ENCODE data around the gene MCF2L. TPM values are rescaled to one million over a fixed set of nuclear protein-coding genes. Genes with fewer than 3 reads are reported as not detected.

The MCF2L gene
- total RNA-seq, 1 donor from 2014 or later, result 64.1 TPM

DNA sequence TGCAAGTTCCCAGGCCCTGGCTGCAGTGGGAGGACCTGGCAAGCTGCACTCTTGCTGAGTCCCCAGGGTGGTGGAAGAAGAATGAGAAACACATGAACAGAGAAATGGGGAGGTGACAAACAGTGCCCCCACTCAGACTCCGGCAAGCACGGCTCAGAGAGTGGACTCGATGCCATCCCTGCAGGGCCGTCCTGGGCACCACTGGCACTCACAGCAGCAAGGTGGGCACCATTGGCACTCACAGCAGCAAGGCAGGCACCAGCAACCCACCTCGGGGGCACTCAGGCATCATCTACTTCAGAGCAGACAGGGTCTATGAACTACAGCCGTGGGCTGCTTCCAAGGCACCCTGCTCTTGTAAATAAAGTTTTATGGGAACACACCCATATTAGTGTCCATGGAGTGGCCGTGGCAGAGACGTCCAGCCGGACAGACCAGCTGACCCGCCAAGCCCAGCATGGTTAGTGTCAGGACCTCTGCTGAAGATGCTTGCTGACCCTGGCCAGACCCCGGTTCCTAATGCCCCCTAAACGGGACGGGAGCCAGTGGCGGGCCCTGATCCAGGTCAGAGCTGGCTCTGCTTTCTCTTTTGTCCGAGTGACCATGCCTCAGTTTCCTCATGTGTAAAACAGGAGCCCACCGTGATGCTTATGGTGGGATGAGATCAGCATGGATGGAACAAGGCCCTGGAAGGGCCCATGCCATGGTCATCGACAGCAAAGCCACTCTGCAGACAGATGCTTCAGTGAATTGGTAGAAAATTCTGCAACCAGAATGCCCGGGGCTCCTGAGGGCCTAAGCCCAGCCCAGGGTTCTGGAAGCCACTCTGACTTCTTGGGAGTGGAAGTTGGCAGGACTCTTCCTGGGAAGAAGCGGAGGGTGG is 151.5 kb downstream of the MCF2L start:
- ATAC-seq (no peak), DNase-seq (ENCODE audit: low spot score) (peak; percentile 53)
- intact Hi-C loops (cut with DNase I), result no loop called here

DNA sequence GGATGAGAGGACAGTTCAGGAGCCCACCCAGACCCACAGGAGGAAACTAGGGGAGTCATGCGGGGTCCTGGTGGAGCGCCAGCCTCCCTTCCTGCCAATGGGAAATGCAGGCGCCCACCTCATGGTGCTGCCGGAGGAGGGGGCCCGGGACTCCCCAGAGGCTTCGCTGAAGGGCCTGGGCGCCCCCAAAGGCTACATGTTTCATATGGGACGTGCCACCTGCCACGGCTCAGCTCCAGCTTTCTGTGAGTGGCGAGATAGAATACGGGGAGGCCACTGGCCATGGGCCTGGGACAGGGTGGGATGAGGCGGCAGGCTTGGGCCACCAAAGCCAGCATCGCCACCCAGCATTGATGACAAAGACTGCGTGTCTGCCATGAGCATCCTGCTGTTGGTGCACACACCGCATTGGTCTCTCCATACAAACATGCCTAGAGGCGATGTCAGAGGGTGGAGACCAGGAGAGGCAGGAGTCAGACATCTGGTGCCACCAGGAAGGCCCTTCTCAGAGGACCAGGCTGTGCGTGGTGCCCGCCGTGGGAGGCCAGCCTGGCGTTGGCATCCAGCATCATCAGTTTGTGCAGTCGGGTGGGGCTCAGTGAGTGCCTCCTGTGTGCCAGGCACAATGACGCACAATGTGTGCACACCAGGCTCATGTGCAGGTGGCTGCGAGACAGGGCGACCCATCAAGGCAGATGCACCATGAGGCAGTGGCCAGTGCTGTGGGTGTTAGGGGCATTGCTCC is 152.3 kb downstream of the MCF2L start:
- intact Hi-C loops (cut with DNase I), result no loop called here
- ATAC-seq, result no peak
- peak; percentile 48 for DNase-seq (ENCODE audit: low spot score)

DNA sequence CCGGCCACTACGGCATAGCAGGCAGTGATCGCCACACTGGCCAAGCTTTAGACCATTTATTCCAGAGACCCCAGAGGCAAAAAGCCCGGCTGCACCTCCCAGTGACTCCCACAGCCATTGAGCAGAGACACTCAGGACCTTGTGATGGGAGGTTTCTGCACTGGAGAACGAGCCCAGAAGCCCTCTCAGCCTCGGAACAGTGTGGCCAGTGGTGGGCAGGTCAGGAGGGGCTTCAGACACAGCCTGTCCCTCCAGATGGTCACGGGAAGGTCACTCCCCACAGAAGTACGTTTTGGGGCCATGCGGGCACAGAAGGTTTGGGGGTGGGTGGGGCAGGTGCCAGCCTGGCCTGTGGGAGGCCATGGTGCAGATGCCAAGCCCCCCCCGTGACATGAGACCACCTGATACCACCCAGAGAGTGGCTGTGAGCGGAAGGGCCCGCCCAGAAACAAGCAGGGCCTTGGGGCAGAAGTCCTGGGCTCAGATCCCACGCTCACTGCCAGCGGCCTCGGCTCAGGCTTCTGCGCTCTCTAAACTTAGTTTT is 153.0 kb downstream of the MCF2L start:
- ATAC-seq, result peak; percentile 48
- DNase-seq (ENCODE audit: low spot score), result peak; percentile 49
- intact Hi-C loops (cut with DNase I), result no loop called here

DNA sequence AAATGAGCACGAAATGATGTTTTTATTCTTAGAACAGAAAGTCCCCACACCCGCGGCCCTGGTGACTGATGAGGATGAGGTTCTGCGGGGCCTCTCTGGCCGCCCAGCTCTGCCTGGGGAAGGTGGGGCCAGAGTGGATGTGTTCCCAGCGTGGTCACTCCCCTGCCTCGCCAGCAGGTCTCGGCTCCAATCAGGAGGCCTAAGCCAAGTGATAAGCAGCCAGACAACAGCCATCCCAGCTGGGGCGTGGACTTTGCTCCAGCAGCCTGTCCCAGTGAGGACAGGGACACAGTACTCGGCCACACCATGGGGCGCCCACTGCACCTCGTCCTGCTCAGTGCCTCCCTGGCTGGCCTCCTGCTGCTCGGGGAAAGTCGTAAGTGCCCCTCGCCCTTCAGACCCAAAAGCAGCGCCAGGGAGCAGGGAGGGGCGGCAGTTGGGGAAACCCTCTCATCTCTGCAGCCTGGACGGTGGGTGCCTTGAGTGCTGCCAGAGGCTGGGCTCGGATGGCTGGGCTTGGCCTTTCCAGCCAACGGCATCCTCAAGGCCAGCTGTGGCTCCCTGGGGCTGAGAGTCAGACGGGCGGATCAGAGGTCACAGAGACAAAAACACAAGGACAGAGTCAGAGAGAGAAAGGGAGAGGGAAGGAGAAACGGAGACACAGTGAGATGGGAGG is 153.7 kb downstream of the MCF2L start, which contains the start of gene F10:
Gene F10 (plus strand): TSS at position 250 of the 676 bp plus-strand sequence. CDS start 57 bp downstream, at position 307.
- peak; percentile 97 for ATAC-seq
- intact Hi-C loops (cut with DNase I), result no loop called here
- peak; percentile 75 for DNase-seq (ENCODE audit: low spot score)

DNA sequence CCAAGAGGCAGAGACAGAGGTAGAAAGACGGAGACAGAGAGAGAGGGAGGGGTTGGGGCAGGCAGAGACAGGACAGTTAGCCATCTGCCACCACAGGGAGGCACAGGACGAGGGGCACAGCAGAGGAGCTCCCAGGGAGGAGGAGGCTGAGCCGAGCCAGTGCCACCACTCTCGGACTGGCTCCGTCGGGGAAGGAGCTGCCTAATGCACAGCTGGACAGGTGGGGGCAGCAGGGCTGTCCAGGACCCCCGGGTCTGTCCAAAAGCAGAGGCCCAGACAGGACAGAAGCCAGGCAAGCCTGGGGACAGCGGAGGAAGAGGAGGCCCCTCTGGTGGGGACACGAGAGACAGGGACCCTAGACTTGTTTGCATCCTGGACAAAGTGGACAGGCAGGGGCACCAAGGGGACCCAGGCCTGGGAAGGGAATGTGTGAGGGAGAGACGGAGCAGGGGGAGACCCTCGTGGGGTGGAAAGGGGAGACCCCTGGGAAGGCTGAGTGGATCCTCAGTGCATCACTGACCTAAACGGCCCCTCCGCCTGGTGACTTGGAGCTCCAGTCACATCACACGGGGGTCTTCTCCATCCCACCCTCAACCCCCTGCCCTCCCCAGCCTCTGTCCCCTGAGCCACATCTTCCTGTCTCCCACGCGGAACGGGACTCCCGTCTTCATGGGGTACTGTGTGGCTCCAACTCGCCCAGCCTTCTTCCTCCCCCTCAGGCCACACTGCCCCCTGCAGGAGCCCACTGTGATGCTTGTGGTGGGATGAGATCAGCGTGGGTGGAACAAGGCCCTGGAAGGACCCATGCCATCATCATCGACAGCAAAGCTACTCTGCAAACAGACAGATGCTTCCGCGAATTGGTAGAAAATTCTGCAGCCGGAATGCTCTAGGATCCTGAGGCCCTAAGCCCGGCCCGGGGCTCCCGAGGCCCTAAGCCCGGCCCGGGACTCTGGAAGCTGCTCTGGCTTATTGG is 154.5 kb downstream of the MCF2L start:
- DNase-seq (ENCODE audit: low spot score), result peak; percentile 50
- ATAC-seq, result peak; percentile 15
- intact Hi-C loops (cut with DNase I), result no loop called here

DNA sequence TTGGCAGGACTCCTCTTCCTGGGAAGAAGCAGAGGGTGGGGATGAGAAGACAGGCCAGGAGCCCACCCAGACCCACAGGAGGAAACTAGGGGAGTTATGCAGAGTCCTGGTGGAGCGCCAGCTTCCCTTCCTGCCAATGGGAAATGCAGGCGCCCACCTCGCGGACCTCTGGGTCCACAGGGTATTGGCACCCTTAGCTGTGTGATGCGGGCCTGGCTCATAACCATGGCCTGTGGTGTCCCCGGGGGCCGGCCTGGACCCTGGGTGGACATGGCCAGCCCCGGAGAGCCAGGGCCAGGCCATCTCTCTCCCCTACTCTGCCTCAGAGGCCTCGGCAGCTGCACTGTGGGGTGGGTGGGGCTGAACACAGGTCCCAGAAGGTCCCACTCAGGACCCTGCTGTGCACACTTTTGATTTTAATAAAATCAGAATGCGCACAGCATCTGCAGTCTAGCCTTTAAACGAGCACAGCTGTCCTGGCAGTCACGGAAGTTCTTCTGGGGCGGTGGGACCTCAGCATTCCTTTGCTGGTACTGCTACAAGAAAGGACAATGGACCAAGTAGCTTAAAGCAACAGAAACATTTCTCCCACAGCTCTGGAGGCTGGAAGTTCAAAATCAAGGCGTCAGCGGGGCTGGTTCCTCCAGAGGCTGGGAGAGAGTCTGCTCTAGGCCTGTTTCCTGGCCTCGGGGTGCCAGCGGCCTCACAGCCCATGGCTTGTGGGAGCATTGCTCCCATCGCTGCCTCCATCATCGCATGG is 155.4 kb downstream of the MCF2L start:
- ATAC-seq, result no peak
- intact Hi-C loops (cut with DNase I), result no loop called here
- peak; percentile 37 for DNase-seq (ENCODE audit: low spot score)

DNA sequence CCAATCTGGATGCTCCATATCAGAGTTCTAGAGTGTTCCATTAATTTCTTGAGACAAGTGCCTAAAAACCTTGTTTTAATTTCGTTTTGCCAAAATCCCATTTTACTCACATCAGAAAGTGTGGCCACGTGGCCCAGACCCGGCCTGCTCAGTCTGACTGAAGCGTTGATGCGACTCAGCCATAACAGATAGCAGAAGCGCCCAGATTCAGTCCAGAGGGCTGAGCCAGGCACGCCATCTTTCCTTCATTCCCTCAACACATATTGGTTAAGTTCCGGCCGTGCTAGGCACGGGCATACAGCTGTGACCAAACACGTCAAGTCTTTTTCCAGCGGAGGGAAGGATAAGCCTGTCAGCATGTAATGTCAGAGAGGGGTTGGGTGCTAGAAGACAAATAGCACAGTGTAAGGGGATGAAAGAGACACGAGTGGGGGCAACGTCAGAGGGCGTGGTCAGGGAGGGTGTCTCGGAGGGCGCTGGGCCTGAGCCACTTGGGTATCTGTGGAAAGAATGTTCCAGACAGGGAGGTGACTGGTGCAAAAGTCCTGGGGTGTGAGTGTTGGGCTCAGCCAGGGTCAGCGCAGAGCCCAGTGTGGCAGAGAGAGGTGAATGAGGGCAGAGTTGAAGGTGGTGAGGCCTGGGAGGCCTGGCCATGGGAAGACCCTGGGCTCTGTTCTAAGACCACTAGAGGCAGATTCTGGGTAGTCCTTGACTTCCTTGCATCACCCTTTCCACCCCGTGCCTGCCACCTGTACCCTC is 156.7 kb downstream of the MCF2L start:
- intact Hi-C loops (cut with DNase I), result no loop called here
- DNase-seq (ENCODE audit: low spot score) (peak; percentile 35), ATAC-seq (no peak)

DNA sequence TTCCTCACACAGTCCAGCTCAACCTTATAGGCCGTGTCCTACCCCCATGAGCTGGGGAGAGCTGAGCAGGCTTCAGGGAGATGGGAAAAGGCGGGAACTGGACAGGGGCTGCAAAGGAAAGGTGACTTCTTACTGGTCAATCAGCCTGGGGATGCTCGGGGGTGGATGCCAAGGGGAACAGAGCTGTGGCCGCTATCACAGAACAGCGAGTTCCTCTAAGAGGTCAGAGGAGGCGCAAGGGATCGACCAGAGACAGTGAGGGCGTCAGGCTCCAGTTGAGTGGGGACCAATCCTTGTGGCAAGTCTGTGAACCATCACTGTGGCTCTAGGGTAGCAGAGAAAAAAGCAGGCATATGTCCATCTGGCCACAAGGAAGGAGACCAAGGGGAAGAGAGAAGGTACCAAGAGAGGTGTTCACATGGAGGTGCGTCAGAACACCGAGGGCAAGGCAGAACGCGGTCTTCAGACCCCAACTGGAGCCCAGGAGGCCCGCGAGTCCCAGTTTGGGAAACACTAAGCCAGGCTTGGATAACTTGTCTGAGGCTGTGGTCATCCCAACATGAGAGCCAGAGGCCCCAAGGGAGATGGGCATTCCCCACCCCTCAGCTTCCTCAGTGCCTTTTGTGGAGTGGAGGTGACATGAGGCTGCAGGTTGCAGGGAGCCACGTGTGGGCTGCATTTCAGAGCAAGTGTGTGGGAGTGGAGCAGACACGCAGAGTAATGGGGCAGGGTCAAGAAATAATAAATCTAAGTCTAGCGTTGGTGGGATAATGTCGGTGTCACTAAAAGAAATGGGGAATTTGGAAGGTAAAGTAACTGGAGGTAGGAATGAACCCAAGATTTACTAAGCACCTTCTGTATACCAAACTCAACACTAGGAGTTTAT is 157.5 kb downstream of the MCF2L start:
- DNase-seq (ENCODE audit: low spot score) (peak; percentile 32), ATAC-seq (no peak)
- intact Hi-C loops (cut with DNase I), result no loop called here

DNA sequence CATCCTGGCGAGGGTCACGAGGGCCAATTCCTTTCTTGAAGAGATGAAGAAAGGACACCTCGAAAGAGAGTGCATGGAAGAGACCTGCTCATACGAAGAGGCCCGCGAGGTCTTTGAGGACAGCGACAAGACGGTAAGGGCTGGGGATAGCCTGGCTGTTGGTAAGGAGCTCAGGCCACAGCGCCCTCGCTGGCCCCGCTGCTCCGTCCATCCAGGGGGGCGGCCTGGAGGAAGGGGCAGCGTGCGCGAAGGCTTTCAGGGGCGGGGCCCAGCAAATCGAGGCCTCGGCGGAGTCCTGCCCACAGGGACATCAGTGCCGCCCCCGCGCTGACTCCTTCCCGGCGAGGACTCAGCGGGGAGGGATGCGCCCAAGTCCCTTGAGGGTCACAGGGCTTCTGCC is 160.5 kb downstream of the MCF2L start:
- intact Hi-C loops (cut with DNase I), result no loop called here
- peak; percentile 56 for DNase-seq (ENCODE audit: low spot score)
- ATAC-seq, result peak; percentile 15

DNA sequence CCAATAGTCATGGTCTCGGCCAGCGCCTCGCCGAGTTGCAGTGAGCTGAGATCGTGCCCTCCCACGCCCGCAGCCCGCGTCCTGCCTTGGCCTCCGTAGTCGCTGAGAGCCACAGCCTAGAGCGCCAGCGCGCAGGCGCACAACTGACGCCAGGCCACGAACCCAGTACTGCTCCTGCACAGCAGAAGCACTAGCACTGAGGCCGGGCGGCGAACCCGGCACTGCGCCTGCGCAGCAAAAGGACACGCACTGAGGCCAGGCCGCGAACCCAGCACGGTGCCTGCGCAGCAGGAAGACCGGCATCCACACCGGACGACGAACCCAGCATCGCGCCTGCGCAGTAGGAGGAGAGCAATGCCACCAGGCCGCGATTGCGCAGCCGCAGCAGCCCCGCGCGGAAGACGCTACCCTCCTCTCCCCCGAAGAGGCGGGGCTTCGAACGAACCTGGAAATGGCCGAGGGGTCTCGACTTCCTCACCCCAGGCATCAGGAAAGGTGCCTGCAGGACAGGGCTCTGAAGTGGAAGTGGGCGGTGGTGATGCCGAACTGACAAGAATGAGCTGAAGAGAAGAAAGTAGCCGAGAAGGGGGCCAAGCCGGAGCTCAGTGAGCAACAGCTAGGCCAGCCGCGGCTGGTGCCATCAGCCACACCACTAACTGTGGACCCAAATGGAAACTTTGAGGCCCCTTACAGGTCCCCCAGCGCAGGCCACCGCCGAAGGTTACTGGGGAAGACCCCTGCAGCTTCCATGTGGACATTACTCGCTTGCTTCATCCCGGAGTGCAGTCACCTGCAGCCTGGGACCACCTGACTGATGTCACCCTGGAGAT is 161.1 kb downstream of the MCF2L start:
- DNase-seq (ENCODE audit: low spot score) (peak; percentile 58), ATAC-seq (peak; percentile 65)
- intact Hi-C loops (cut with DNase I), result no loop called here

DNA sequence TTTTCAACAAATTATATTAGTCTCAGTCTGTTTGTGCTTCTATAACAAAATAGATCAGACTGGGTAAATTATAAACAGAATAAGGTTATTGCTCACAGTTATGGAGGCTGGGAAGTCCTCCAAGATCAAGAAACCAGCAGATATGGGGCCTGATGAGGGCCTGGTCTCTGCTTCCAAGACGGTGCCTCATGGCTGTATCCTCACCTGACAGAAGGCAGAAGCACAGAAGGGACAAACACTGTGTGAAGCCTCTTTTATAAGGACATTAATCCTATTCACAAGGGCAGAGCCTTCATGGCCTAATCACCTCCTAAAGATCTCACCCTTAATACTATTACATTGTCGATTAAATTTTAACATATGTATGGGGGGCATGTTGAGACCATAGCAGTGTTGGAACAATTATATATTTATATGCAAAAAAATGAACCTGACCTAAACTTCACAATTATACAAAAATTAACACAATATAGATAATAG is 166.3 kb downstream of the MCF2L start:
- DNase-seq (ENCODE audit: low spot score) (no peak), ATAC-seq (no peak)
- intact Hi-C loops (cut with DNase I), result no loop called here

DNA sequence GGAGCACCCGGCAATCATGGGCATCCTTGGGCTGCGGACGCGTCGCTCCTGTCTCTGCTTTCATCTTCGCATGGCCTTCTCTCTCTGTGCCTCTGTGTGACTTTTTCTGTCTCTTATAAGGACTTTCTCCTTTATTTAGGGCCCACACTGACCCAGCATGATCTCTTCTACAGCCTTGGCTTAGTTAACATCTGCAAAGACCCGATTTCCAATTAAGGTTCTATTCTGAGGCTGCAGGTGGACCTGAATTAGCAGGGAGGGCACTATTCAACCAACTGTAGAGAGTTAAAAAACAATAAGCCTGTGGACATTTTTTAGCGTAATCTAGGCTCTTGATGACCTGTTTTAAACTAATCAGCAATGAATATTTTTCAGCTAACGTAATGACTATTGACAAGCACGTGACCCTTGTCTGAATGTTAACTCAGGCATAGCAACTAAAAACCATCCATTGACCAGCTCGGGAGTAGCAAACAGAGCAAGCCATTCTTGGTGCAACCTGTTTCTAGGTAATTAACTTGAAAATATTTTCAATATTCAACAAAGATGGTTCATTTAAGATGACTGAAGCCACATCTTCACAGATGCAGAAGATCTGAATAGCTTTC is 168.8 kb downstream of the MCF2L start:
- no peak for ATAC-seq
- intact Hi-C loops (cut with DNase I), result no loop called here
- no peak for DNase-seq (ENCODE audit: low spot score)

DNA sequence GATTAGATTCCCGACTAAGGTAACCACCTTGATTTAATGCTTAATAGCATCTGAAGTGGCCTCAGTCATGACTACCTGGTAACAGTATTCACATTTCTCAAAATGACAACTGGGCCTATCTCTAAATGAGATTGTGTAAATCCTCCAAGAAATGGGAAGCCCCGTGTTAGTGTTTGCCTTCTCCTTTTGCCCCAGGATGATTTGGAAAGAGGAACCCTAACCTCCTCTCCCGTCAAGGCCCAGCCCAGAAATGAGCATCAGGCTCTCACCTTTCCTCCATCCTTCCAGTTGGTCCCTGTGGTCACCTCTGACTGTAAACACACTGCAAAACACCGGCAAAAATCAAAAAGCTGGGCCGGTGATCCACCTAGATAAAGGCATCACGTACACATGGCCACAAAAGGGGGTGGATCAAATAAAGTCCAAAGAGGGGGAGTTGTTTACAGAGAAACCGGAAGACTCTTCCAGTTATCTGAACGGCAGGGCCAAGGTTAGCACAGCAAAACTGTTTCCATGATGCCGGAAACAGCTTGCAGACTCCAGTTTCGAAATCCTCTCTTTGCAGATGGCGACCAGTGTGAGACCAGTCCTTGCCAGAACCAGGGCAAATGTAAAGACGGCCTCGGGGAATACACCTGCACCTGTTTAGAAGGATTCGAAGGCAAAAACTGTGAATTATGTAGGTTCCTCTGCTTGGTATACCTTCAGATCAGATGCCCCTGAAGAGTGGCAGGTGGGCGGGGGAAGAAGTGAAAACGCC is 170.0 kb downstream of the MCF2L start:
- ATAC-seq (no peak), DNase-seq (ENCODE audit: low spot score) (no peak)
- intact Hi-C loops (cut with DNase I), result no loop called here

DNA sequence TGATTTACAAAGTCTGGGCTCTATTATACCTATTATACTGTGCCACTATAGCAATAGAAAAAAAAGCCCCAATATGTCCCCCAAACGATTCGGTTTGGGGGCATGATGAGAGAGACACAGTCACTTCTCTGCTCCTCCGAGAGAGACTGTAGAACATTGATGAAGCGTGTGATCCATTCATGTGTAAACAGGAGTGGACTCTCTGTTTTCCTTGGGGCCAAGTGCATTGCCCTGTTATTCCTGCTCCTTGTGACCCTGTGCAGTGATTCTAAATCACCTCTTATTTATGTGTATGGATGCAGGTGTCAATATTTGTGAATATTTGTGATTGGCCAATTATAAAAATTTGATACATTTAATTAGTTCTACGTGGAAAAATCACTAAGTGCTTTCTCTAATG is 170.6 kb downstream of the MCF2L start:
- intact Hi-C loops (cut with DNase I), result no loop called here
- ATAC-seq (no peak), DNase-seq (ENCODE audit: low spot score) (no peak)
